ENCODE results near the gene SCAND1. TPM values are rescaled to one million over a fixed set of nuclear protein-coding genes. Genes with fewer than 3 reads are reported as not detected.
A peak's percentile ranks its signal among the peaks of the same experiment; 100 is the strongest.

The SCAND1 gene
- total RNA-seq, 1 donor from 2014 or later: 6.4 TPM

DNA sequence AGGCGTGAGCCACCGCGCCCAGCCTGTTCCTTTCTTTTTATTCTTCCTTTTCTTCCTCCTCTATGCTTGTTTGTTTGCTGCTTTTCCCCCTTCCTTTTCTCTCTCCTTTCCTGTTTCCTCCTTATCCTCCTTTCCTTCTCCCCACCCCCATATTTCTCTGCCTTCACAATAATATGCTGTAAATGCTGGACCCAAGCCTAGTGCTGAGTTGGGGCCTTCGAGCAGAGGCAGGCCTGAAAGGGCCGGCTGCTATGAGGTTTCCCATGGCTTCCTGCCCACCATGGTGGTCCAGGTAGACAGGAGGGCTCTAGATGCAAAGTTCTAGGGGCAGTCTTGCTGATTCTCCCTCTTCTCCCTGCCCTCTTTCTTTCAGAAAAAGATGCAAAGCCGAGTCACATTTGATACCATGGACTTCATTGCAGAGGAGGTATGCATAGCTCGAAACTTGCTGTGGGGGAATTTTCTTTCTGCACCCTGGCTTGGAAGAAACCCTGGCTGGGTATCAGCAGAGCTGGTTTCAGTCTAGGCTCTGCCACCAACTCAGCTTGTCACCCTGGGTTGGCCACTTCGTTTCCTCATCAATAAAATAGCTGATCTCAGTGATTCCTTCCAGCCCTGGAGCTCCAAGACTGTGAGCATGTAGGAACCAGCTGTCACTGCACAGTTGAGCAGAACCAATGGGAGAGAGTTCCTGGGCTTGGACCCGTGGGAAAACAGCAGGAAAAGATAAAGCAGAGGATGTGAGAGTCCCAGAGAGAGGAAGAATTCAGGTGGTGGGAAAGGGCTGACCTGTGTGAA is 21.5 kb upstream of the SCAND1 start:
- H3K27me3 ChIP-seq: no peaks in the 10 kb centered on the region
- H3K36me3 Mint-ChIP-seq: no peaks in the 10 kb centered on the region
- peaks cover 12% of the 10 kb centered on the region for H3K27me3 Mint-ChIP-seq (ENCODE audit: insufficient read depth, low read depth)
- no peak overlapping the region for H2AFZ ChIP-seq (replicated peaks)
- H3K4me3 Mint-ChIP-seq: no peak overlapping the region
- no peaks in the 10 kb centered on the region for H3K36me3 ChIP-seq
- H3K27ac Mint-ChIP-seq: peak overlapping the region; percentile 32
- TF ChIP-seq EZH2phosphoT487 (IDR thresholded peaks at IDR 0.05) (no peak), EZH2 (IDR thresholded peaks at IDR 0.05) (no peak)
- TF ChIP-seq, protein P1, sequence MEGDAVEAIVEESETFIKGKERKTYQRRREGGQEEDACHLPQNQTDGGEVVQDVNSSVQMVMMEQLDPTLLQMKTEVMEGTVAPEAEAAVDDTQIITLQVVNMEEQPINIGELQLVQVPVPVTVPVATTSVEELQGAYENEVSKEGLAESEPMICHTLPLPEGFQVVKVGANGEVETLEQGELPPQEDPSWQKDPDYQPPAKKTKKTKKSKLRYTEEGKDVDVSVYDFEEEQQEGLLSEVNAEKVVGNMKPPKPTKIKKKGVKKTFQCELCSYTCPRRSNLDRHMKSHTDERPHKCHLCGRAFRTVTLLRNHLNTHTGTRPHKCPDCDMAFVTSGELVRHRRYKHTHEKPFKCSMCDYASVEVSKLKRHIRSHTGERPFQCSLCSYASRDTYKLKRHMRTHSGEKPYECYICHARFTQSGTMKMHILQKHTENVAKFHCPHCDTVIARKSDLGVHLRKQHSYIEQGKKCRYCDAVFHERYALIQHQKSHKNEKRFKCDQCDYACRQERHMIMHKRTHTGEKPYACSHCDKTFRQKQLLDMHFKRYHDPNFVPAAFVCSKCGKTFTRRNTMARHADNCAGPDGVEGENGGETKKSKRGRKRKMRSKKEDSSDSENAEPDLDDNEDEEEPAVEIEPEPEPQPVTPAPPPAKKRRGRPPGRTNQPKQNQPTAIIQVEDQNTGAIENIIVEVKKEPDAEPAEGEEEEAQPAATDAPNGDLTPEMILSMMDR (IDR thresholded peaks at IDR 0.05): no peak
- H3K27ac ChIP-seq: no peak overlapping the region
- H3K4me1 ChIP-seq: no peaks in the 10 kb centered on the region
- no peak overlapping the region for H3K4me3 ChIP-seq
- no peaks in the 10 kb centered on the region for H3K9me3 Mint-ChIP-seq
- no peaks in the 10 kb centered on the region for H3K4me1 Mint-ChIP-seq
- no peak for DNase-seq (ENCODE audit: low spot score)
- H4K20me1 ChIP-seq (ENCODE audit: low read depth): no peaks in the 10 kb centered on the region
- no peaks in the 10 kb centered on the region for H3K9me3 ChIP-seq (ENCODE audit: low read depth)
- no peaks in the 10 kb centered on the region for H3K79me2 ChIP-seq (ENCODE audit: low read depth)
- H3F3A ChIP-seq (ENCODE audit: low read depth): no peaks in the 10 kb centered on the region
- no peak overlapping the region for H3K4me2 ChIP-seq
- no peak overlapping the region for H3K9ac ChIP-seq

DNA sequence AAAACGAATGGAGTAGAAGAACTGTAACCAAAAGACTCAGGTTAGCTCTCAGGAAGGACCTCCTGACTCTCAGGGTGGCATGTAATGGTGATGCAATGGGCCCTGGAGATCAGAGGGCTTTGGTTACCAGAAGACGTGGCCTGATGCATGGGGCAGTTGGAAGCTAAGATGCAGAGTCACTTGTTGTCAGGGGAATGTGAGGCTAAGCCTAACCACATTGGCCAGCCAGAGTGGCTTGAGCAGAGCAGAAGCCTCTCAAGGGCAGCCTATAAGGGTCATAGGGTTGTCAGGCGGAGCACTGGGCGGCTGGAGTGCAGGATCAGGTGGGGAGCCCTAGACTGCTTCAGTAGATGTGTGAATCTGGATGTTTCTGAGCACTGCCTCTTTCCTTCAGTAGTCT is 20.0 kb upstream of the SCAND1 start:
- Histone ChIP-seq H3K27me3 (no peaks in the 10 kb centered on the region), H3K4me2 (no peak overlapping the region), H3K9ac (no peak overlapping the region), H3K4me1 (no peaks in the 10 kb centered on the region), H4K20me1 (ENCODE audit: low read depth) (no peaks in the 10 kb centered on the region), H3K9me3 (ENCODE audit: low read depth) (no peaks in the 10 kb centered on the region), H3K4me3 (no peak overlapping the region), H2AFZ (replicated peaks) (no peak overlapping the region), H3F3A (ENCODE audit: low read depth) (no peaks in the 10 kb centered on the region), H3K36me3 (no peaks in the 10 kb centered on the region), H3K27ac (no peak overlapping the region), H3K79me2 (ENCODE audit: low read depth) (no peaks in the 10 kb centered on the region)
- TF ChIP-seq, protein P1 (IDR thresholded peaks at IDR 0.05): no peak
- TF ChIP-seq EZH2phosphoT487 (IDR thresholded peaks at IDR 0.05) (no peak), EZH2 (IDR thresholded peaks at IDR 0.05) (no peak)
- H3K4me1 Mint-ChIP-seq: no peaks in the 10 kb centered on the region
- no peak overlapping the region for H3K4me3 Mint-ChIP-seq
- no peak for DNase-seq (ENCODE audit: low spot score)
- no peaks in the 10 kb centered on the region for H3K36me3 Mint-ChIP-seq
- H3K9me3 Mint-ChIP-seq: no peaks in the 10 kb centered on the region
- peaks cover 12% of the 10 kb centered on the region for H3K27me3 Mint-ChIP-seq (ENCODE audit: insufficient read depth, low read depth)
- H3K27ac Mint-ChIP-seq: no peak overlapping the region

DNA sequence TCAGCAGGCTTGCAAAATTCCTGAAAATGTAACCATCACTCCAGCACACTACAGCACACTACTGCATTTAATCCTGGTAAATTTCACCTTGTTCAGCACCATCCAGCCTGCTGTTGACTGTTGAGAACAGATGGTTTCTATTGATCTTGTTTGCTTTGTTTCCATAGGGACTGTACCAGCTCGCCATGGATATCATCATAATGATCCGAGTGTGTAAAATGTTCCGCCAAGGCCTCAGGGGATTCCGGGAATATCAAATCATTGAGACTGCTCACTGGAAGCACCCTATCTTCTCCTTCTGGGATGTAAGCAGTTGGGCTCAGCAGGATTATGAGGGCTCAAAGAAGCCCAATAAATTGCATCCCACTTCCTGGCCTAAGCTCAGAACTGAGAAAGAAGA is 18.2 kb upstream of the SCAND1 start:
- Histone ChIP-seq H2AFZ (replicated peaks) (no peak overlapping the region), H3K36me3 (no peaks in the 10 kb centered on the region), H4K20me1 (ENCODE audit: low read depth) (no peaks in the 10 kb centered on the region), H3K9ac (no peak overlapping the region), H3K79me2 (ENCODE audit: low read depth) (no peaks in the 10 kb centered on the region), H3F3A (ENCODE audit: low read depth) (no peaks in the 10 kb centered on the region), H3K27ac (no peak overlapping the region), H3K4me3 (no peak overlapping the region), H3K9me3 (ENCODE audit: low read depth) (no peaks in the 10 kb centered on the region), H3K4me2 (no peak overlapping the region), H3K4me1 (peaks cover 5% of the 10 kb centered on the region), H3K27me3 (no peaks in the 10 kb centered on the region)
- Mint-ChIP-seq H3K27me3 (ENCODE audit: insufficient read depth, low read depth) (peaks cover 12% of the 10 kb centered on the region), H3K4me1 (no peaks in the 10 kb centered on the region), H3K9me3 (no peaks in the 10 kb centered on the region), H3K36me3 (no peaks in the 10 kb centered on the region), H3K4me3 (no peak overlapping the region), H3K27ac (no peak overlapping the region)
- TF ChIP-seq EZH2 (IDR thresholded peaks at IDR 0.05) (no peak), EZH2phosphoT487 (IDR thresholded peaks at IDR 0.05) (no peak)
- TF ChIP-seq, protein P1 (IDR thresholded peaks at IDR 0.05): no peak
- no peak for DNase-seq (ENCODE audit: low spot score)
